Stimulated activated naive CD8-positive, alpha-beta T cell treated with anti-CD3 and anti-CD28 coated beads, Interleukin-15, Interleukin-2, amounts not matched to agents 100 U/mL and 50 U/mL, for 24 hours (primary cell): ENCODE data around the gene PRSS33.

Experiments
- ATAC-seq: fragments of 150-1000 bp; cut with Tn5 transposase; one replicate; pipeline ENCODE4 v1.10.0; 2021
- DNase-seq: peaks from one replicate; pipeline ENCODE4 v3.0.0; 2021

Gene PRSS33

DNA sequence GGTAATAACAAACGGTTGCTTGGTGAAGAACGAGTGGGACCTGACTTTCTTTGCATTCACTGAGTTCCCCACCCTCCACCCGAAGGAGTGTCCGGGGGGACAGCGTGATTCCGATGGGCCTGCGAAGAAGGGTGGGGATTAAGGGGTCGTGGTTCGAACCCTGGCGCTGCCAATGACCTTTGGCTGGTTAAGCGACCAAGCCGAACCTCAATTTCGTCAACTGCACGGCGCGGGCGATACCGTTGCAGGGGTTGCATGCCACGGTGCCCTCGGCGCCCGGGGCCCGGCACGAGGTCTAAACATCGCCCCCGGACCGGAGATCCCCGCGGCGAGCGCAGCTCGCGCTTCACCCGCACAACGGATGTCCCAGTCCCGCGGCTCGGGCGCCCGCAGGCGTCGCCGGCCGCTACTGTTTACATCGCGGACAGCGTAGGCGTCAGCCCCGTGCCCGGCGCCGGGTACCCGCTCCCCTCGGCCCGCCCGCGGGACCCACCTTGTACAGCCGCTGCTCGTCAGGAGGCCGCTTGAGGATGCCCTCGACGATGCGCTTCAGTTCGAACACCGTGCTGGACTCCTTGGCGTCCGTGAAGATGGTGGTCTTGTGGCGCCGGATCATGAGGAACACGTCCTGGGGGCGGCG is 10.7 kb downstream of the PRSS33 start:
- ATAC-seq (peak; percentile 28), DNase-seq (peak; percentile 52)

DNA sequence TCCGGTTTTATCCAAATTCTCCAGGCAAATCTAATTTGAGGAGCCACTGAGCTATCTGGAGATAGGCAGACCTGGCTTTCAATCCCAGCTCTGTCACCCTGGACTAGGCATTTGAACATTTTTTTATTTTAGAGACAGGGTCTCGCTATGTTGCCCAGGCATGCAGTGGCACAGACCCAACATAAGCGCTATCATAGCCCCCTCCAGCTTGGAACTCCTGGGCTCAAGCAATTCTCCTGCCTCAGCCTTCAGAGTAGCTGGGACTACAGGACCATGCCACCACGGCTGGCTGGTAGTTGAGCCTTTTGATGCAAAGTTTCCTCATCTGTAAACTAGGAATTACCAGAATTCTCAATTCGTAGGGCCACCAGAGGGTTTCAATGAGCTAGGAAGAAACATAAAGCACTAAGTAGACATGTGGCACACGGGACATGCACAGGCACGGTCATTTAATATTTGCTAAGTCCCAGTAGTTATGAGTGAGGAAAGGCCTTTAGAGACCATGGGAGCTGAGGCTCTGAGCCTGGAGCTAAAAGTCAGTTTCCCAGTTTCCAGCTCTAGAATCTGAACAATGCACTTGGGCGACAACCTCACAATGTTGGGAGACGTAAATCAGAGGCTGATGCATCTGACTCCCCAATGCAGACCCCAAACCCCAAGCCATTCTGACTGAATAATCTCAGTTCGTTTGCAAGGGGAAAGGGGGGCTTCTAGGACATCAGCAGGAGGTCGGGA is 11.4 kb downstream of the PRSS33 start:
- no peak for ATAC-seq
- no peak for DNase-seq

GRCh38 chr16:2775131-2775716 is 12.1 kb downstream of the PRSS33 start:
- ATAC-seq (no peak), DNase-seq (no peak)

- no peak for ATAC-seq
- no peak for DNase-seq
These were observed 13.0 kb downstream of the PRSS33 start for GRCh38 chr16:2774161-2774891.

GRCh38 chr16:2773188-2773968 is 14.0 kb downstream of the PRSS33 start:
- DNase-seq (no peak), ATAC-seq (no peak)

DNA sequence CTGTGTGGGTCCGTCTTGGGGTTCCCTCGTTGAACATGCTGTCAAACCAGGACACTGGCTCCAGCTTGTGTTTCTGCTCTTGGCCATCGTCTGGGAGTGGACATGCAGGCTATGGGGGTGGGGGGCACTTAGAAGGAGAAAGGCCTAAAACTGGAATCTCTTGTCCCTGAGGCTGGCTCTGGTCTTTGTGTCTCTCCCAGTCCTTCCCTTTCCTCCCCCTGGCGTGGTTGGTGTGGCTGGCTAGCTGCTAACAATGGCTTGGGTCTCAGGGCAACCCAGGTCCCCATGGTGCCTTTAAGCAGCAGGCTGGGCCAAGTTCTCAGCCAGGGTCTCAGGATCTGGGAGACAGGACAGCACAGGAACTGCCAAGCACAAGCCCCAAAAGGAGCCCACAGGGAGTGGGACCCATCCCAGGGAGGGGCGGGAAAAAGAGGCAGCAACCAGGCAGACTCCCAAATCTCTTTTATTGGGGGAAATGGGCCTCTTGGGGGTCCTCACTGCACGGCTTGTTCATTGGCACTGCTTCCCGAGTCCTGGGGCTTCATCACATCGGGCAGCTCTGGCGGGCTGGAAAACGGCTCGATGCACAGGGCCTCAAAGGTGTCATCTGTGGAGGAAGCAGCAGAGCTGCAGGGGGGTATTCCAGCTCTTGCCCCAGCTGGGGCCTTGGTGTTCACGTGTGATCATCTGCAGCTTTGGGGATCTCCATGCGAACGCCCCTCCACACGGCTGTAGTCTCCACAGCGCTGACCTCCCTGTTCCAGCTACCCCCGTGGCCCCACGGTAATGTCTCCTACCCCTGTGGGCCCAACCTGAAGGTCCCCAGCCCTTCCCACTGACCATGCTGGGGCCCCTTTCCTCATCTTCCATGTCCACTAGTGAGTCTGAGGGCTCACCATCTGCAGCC is 15.6 kb downstream of the PRSS33 start:
- ATAC-seq = no peak
- no peak for DNase-seq

DNA sequence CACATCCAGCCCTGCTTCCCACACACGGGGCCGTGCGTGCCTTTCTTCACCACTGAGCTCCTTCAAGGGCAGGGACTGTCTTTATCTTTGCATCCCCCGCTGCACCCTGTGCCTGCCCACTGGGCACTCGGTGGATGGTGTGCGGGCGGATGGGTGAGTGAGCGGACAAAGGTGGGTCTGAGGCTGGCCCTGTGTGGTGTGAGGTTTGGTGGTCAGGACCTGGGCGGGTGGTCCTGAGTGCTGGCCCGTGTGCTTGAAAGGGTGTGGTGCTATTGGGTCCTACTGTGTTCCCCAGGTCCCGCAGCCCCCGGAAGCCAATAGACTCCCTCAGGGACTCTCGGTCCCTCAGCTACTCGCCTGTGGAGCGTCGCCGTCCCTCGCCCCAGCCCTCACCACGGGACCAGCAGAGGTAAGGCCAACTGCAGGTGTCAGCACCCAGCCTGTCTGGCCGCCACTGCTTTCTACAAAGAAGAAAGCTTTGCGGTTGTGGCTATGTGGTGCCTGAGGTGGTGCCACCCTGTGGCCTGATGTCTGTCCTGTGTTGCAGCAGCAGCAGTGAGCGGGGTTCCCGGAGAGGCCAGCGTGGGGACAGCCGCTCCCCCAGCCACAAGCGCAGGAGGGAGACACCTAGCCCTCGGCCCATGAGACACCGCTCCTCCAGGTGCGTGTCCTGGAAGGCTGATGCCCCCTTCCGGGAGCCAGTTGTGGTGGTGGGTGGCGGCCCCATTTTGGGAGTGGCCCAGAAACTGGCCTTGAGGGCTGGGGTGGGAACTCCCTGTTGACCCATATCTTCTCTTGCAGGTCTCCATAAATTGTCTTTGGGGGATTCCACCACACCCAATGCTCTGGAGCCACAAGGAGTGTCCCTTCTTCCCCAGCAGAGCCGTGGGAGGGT is 17.1 kb downstream of the PRSS33 start:
- no peak for DNase-seq
- ATAC-seq = peak; percentile 15

- DNase-seq = no peak
- ATAC-seq = no peak
These were observed 17.7 kb downstream of the PRSS33 start for GRCh38 chr16:2769675-2770056.

DNA sequence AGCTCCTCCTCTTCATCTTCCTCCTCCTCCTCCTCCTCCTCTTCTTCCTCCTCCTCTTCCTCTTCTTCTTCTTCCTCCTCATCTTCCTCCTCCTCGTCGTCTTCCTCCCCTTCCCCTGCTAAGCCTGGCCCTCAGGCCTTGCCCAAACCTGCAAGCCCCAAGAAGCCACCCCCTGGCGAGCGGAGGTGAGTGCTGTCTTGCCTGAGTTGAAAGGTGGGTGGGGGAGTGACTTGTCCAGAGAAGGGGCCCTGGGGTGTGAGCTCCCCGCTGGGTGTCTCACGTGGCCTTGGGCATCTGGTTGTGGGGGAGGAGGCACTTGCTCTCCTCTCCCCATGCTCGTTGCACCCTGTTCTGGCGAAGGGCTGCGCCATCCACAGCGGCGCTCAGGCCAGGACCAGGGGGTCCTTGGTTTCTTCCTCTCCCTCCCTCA is 18.2 kb downstream of the PRSS33 start:
- DNase-seq = no peak
- ATAC-seq = no peak

DNA sequence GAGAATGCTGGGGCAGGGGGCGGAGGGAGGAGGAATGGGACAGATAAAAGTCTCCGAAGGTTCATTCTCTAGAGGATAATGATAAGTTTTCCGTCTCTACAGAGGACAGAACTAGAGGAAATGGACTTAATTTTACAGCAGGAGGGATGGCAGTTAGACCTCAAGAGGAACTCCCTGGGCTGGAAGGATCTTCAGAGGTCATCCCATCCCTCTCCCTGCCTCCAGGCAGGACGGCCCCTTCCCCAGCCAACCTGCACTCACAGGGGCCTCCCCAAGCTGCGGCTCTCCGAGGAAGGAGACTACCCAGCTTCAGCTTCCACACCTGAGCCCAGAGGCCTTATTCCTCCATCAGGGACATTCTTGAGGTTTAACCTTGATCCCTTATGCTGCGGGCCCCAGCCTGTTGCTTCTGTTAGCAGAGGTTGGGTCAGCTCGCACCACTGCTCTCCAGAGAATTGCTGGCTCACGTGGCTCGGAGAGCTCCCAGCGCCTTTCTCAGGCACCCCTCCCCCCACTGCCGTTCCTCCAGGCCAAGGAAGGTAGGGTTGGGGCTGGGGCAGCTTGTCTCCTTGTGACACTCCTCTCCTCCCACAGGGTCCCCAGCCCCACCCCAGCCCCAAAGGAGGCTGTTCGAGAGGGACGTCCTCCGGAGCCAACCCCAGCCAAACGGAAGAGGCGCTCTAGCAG is 18.8 kb downstream of the PRSS33 start:
- ATAC-seq = peak; percentile 2

DNA sequence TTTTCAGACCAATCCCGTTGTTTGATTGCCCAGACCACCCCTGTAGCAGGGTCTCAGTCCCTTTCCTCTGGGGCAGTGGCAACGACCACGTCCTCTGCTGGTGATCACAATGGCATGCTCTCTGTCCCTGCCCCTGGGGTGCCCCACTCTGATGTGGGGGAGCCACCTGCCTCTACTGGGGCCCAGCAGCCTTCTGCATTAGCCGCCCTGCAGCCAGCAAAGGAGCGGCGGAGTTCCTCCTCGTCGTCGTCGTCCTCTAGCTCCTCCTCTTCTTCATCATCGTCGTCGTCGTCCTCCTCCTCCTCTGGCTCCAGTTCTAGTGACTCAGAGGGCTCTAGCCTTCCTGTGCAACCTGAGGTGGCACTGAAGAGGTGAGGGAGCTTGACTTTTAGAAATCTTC is 19.5 kb downstream of the PRSS33 start:
- ATAC-seq (no peak), DNase-seq (no peak)

More for the DNA sequence above, 18.8 kb downstream of the PRSS33 start:
- DNase-seq = no peak

DNA sequence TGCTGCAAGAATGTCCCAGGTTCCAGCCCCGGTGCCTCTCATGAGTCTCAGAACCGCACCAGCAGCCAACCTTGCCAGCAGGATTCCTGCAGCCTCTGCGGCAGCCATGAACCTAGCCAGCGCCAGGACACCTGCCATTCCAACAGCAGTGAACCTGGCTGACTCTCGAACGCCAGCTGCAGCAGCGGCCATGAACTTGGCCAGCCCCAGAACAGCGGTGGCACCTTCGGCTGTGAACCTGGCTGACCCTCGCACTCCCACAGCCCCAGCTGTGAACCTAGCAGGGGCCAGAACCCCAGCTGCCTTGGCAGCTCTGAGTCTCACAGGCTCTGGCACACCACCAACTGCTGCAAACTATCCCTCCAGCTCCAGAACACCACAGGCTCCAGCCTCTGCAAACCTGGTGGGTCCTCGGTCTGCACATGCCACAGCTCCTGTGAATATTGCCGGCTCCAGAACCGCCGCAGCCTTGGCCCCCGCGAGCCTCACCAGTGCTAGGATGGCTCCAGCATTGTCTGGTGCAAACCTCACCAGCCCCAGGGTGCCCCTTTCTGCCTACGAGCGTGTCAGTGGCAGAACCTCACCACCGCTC is 20.1 kb downstream of the PRSS33 start:
- ATAC-seq (no peak), DNase-seq (no peak)

GRCh38 chr16:2766430-2767139 is 20.8 kb downstream of the PRSS33 start:
- no peak for DNase-seq
- ATAC-seq = no peak

DNA sequence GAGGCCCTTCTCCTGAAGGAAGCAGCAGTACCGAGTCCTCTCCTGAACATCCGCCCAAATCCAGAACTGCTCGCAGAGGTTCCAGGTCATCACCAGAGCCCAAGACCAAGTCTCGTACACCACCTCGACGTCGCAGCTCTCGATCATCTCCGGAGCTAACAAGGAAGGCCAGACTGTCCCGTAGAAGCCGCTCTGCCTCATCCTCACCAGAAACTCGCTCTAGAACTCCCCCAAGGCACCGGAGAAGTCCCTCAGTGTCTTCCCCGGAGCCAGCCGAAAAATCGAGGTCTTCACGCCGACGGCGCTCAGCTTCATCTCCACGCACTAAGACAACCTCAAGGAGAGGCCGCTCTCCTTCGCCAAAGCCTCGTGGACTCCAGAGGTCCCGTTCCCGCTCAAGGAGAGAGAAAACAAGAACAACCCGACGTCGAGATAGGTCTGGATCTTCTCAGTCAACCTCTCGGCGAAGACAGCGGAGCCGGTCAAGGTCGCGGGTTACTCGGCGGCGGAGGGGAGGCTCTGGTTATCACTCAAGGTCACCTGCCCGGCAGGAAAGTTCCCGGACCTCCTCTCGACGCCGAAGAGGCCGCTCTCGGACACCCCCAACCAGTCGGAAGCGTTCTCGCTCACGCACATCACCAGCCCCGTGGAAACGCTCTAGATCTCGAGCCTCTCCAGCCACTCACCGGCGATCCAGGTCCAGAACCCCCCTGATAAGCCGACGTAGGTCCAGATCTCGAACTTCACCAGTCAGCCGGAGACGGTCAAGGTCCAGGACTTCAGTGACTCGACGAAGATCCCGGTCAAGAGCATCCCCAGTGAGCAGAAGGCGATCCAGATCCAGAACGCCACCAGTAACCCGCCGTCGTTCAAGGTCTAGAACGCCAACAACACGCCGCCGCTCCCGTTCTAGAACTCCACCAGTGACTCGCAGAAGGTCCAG is 21.6 kb downstream of the PRSS33 start:
- DNase-seq (no peak), ATAC-seq (no peak)

GRCh38 chr16:2764718-2765117 is 22.6 kb downstream of the PRSS33 start:
- ATAC-seq (no peak), DNase-seq (no peak)

DNA sequence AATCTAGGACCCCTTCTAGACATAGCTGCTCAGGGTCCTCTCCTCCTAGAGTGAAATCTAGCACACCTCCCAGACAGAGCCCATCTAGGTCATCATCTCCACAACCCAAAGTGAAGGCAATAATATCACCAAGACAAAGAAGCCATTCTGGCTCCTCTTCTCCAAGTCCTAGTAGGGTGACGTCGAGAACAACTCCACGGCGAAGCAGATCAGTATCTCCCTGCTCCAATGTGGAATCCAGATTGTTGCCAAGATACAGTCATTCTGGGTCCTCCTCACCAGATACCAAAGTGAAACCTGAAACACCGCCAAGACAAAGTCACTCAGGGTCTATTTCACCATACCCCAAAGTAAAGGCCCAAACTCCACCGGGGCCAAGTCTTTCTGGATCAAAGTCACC is 24.2 kb downstream of the PRSS33 start:
- DNase-seq (no peak), ATAC-seq (no peak)

DNA sequence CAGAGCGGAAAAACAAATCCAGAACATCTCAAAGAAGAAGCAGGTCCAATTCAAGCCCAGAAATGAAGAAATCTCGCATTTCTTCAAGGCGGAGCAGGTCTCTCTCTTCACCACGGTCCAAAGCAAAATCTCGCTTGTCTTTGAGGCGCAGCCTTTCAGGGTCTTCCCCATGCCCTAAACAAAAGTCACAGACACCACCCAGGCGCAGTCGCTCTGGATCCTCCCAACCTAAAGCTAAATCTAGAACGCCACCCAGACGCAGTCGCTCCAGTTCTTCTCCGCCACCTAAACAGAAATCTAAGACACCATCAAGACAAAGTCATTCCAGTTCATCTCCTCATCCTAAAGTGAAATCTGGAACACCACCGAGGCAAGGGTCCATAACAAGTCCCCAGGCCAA is 24.6 kb downstream of the PRSS33 start:
- no peak for DNase-seq
- no peak for ATAC-seq
